Kasumi-1 (cell line): ENCODE measurements around the gene TPCN1.
A peak's percentile ranks its signal among the peaks of the same experiment; 100 is the strongest.
"Not testable (repeated sequence)": the region's sequence is repeated elsewhere in the genome, so short reads cannot be mapped to it uniquely, and the experiment has no call there.

Source experiments
- DNase-seq, 2 experiments: peaks; one replicate each; lab custom pipeline; 2025; lab: John Stamatoyannopoulos, UW

Gene TPCN1

DNA sequence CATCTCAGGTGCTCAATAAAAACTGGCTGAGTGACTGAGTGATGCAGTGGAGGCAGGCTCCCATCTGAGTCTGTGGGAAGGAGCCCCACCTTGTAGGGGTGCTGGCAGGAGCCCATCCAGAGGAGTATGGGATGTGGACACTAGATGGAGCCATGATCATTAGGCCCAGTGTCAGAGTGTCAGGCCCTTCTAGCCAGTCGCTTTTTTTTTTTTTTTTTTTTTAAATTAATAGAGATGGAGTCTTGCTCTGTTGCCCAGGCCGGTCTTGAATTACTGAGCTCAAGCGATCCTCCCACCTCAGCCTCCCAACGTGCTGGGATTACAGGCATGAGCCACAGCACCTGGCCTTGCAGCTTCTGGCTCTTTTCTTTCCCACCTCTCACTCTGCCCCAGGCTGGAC, 24.3 kb upstream of the TPCN1 start:
- DNase-seq: peak; percentile 76 to 79

DNA sequence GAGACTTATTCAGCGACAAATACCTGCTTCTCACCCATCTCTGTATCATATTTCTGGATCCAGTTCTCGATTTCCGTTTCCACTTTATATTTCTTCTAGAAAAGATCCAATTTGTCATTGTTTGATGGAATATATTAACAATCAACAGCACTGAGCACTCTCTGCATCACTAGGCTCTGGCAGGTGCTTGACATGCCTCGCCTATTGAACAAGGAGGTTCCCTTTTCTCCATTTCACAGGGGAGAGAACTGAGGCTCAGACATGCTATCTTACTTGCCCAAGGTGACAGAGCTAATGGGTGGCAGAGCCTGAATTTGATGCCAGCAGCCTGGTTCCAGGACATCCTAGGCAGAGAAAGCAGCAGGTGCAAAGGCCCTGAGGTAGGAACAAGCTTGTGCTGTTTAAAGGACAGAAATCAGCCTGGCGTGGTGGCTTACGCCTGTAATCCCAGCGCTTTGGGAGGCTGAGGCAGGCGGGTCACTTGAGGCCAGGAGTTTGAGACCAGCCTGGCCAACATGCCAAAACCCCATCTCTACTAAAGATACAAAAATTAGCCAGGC, 23.7 kb upstream of the TPCN1 start:
- no peak for DNase-seq

DNA sequence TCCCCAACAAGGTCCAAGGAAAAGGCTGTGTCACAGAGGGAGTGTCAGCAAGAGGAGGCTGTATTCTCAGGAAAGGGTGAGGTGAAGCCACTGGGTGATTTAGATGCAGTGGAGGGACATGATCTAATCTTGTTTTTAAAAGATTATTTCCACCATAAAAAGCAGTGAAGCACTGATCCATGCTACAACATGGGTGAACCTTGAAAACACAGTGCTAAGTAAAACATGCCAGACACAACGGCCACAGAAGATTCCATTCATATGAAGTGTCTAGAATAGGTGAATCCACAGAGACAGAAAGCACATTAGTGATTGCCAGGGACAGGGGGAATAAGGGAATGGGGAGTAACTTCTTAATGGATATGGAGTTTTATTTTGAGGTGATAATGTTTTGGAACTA, 23.0 kb upstream of the TPCN1 start:
- DNase-seq: no peak

DNA sequence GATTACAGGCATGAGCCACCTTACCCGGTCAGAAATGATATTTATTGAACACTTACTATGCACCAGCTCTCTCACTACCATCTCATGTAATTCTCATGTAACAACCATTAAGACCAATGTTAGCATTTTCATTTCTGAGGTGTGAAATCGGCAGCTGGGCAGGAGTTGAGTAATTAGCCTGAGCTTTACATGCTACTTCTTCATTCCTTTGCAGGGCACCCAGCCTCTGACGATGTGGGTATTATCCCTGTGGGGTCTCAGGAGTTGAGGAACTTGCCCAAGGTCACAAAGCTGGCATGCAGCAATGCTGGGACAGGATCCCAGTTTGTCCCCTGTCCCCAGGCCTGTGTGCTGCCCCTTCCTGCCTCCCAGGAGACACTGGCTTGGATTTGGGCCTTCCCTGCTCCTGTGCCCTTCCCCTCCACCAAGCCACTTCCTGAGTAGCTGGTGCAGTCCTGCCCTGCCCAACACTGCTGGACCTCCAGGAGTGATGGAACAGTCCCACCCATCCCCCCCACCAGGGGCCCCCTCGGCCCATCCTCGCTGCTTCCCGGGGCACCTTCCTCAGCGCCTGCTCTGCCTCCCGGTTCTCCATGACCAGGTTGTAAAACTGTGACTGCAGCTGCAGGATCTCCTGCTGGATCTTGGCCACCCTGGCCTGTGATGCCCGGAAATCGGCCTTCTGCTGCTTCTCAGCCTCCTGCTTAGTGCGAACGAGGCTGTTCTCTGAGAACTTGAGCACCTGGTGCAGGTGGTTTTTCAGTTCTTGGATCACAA, 21.1 kb upstream of the TPCN1 start:
- DNase-seq: no peak

DNA sequence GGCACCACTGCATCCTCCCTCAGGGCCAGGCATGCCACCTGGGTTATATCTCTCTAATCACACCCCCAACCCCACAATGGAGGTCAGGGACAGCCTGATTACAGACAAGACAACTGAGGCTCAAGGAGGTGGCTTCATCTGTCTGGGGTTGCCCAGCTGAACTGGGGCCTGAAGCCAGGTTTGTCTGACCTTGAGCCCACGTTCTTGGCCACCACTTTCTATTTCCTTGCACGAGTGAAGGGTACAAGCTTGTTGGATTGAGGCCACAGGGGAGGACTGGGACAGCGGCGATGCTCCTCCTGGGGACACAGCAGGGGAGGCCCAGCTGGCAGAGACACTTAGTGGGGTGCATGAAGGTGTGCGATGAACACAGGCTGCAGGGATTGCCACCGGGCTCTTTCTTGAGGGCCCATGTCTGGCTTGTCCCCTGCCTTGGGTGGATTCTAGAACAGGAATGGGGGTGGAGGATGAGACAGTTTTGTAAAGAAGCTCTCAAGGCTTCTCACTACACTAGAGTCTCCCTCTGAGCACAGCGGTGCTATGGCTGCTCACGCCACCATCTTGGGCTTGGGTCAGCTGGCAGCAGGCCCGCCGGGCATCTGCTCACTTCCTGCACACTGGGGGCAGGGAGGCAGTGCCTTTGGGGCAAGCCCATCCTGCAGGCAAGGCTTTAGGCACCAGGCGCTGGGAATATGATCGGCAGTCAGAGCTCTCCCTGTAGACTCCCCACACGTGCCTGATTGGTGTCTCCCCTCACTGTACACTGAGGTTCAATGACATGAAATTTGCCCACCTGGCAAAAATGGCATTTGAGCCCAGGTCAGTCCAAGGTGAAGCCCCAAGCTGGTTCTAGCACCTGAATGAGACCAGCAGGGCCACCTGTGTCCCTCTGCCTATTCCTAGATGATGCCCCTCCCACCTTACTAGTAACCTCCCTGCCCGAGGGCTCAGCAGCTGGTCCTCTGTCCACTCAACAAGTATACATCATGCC, 19.8 kb upstream of the TPCN1 start:
- no peak for DNase-seq

DNA sequence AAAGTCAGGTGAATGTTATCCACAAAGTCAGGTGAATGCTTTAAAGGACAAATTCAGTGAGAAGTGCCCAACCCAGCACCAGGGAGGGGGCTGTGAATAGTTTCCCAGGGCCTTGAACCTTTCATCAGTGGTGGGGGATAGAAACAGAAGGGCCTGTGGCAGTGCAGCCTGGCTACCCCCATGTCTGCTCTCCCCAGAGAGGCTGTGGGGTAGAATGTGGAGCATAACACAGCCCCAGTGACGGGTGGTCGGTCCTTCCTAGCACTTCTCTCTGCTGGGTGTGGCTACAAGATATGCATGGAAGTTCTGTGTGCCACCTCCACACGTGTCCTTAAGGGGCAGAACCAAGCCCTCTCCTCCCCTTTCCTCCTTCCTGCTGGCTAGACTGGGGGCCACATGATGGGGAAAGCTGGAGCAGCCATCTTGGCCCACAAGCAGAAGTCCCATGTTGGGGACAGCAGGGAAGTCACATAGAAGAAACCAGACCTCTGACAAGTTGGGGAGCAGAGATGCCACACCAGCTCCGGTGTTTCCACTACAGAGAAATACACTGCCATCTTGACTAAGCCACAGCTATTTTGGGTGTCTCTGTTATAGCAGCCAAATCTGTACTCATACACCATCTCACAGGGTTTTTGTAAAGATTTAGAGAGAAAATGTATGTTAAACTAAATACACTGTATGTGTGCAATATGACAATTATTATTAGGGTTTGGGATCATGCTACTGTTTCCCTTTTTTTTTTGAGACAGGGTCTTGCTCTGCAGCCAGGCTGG, 18.8 kb upstream of the TPCN1 start:
- no peak for DNase-seq

DNA sequence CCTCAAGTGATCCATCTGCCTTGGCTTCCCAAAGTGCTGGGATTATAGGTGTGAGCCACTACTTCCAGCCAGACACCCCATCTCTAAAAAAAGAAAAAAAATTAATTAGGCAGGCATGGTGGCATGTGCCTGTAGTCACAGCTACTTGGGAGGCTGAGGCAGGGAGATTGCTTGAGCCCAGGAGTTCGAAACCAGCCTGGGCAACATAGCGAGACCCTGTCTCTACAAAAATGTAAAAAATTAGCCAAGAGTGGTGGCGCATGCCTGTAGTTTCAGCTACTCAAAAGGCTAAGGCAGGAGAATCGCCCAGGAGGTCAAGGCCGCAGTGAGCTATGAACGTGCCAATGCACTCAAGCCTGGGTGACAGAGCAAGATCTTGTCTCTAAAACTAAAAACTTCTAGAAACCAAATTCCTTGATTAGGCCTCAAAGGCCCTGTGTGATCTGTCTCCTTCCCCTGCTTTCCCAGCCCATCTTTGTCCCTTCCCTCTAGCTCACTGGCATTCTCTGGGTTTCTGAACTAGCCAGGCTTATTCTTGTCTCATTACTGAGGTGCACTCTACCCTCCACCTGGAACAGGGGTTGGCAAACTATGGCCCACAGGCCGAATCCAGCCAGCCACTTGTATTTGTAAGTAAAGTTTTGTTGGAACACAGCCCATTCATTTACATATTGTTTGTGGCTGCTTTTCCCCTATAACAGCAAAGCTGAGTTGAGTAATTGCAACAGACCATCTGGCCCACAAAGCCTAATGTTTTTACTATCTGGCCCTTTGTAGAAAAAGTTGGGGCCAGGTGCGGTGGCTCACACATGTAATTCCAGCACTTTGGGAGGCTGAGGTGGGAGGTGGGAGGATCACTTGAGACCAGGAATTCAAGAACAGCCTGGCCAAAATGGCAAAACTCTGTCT, 17.2 kb upstream of the TPCN1 start:
- DNase-seq: no peak

DNA sequence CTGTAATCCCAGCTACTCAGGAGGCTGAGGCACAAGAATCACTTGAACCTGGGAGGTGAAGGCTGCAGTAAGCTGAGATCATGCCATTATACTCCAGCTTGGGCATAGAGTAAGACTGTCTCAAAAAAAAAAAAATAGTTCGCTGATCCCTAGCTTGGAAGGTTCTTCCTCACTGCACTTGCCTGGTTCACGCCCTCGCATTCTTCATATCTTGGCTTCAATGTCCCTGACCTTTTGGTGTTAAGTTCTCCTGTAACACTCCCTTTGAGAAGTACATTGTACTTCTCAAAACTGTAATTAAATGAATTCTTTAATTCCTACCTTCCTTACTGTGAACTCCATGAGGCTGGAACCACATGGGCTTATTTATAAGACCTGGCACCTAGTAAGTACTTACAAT, 16.5 kb upstream of the TPCN1 start:
- no peak for DNase-seq

DNA sequence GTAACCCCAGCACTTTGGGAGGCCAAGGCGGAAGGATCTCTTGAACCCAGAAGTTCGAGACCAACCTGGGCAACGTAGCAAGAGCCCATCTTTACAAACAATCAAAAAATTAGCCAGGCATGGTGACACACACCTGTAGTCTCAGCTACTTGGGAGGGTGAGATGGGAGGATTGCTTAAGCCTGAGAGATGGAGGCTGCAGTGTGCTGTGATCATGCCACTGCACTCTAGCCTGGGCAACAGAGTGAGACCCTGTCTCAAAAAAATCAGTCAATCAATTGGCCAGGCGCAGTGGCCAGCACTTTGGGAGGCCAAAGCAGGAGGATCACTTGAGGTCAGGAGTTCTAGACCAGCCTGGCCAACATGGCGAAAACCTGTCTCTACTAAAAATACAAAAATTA, 14.5 kb upstream of the TPCN1 start:
- DNase-seq: not testable (repeated sequence)

DNA sequence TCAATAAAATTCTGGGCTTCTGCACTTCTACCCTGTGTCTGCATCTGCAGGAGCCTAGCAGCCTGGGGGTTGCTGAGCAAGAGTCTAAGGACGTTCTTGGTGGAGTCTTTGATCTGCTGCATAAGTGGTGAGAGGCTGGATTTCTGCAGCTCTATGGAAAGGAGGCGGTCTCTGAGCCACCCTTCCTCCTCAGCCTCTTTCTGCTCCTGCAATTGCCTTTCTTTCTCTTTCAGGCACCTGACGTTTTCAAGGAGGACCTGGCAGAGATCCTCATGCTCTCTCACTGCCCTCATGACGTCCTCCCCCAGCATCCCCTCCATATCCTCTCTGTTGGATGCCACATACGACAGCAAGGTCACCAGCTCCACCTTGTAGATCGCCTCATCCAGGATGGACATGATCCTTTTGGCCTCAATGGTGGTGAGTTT, 13.6 kb upstream of the TPCN1 start:
- DNase-seq: peak in 1 of 2 experiments; percentile 26

DNA sequence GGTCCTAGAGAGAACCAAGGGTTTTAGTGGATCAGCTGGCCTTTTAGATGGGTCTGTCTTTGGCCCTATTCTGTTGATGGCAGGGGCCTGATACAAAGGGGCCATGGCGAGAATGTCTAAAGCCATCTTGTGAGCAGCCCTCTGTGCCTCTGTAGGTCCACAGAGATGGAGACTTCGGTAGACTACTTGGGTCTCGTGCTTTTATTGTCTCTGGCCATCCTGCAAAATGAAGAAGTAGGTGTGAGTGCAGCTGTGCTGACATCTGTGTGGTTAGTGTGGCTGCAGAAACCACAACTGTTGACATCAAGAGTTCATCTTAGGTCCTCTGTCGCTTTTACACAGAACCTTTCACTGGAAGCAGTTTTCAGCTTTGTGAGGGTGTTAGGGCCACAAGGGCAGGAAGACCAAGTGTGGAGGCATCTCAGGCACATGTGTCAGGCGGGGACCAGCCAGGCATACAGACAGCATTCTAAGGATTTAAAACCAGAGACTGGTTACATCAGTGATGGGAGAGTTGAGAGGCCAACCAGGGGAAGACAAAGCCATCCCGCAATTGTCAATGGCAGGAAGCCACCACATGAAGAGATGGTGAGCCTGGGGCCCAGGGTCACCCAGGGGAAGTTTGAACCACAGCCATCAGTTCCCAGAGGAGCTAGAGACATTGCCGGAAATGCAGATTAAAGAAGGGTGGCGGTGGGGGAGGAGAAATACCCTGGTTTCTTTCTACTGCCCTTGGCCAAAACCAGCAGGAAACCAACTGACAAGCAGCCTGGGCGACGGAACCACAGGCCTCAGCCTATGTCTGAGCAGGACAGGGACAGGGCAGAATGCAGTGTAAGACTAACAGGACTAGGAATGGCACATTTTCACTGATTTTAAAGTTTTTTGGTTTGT, 13.0 kb upstream of the TPCN1 start:
- peak; percentile 92 to 95 for DNase-seq

DNA sequence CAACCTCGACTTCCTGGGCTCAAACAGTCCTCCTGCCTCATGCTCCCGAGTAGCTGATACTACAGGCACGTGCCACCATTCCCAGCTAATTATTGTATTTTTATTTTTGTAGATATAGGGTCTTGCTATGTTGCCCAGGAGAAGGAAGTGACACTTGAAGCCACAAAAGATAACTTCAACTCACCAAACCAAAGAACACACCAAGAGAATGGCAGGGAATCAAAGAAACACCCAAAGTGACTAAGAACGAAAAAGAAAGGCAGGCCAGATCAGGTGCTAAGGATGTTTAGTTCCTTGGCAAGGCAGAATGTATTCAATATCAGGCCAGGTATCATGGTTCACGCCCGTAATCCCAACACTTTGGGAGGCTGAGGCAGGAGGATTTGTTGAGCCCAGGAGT, 10.1 kb upstream of the TPCN1 start:
- DNase-seq: no peak

DNA sequence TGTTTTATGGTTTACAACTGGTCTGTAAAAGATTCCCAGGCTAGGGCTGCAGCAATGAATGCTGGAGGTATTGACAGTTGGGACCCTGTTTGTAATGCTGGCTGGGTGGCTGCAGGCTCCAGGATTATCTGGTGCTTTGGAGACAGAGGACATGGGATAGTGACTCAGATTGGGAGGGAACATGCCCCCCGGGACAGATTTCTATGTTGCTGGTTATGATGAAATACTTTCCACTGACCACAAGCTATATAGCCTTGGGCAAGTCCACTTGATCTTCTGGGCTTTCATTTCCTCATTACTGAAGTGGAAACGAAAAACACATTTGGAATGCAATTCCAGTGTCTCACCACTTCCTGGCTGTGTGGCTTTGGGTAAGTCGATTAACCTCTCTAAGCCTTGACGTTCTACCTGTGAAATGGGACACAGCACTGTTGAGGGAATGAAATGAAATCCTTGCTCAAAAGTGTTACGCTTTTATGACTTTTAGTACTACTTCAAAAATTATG, 6.3 kb upstream of the TPCN1 start:
- peak; percentile 26 to 43 for DNase-seq

DNA sequence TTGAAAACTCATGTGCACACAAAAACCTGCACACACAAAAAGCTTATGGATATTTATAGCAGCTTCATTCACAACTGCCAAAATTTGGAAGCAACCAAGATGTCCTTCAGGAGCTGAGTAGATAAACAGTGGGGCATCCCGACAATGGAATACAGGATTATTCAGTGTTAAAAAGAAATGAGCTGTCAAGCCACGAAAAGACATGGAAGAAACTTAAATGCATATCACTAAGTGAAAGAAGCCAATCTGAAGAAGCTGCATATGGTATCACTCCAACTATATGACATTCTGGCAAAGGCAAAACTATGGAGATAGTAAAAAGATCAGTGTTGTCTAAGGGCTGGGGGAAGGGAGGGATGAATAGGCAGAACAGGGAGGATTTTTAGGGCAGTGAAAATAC, 5.2 kb upstream of the TPCN1 start:
- no peak for DNase-seq

DNA sequence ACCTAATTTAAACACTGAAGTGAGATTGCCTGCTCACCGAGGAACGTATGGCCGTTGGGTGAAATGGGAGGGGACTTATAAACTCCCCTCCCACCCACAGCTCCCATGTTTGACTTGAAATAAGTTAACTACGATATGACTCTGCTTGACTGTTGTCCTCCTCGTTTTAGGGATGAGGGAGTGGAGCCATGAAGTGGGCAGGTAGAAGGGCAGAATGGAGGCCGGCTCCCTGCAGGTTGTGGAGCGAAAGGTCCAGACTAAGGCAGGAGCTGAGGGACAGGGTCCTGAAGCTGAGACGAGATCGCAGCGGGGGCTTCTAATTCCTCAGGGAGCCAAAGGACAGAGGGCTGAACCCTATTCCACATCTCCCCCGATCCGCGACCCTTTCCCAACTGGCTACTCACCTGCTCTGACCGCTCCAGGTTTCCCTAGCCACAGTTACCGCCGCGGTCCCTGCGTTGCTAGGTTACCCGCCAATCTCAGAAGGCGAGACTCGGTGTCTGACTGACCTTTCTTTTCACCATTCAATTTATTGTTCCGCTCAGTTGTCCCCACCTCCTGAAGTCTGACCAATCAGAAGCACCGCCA, 577 bp upstream of the TPCN1 start:
- no peak for DNase-seq

DNA sequence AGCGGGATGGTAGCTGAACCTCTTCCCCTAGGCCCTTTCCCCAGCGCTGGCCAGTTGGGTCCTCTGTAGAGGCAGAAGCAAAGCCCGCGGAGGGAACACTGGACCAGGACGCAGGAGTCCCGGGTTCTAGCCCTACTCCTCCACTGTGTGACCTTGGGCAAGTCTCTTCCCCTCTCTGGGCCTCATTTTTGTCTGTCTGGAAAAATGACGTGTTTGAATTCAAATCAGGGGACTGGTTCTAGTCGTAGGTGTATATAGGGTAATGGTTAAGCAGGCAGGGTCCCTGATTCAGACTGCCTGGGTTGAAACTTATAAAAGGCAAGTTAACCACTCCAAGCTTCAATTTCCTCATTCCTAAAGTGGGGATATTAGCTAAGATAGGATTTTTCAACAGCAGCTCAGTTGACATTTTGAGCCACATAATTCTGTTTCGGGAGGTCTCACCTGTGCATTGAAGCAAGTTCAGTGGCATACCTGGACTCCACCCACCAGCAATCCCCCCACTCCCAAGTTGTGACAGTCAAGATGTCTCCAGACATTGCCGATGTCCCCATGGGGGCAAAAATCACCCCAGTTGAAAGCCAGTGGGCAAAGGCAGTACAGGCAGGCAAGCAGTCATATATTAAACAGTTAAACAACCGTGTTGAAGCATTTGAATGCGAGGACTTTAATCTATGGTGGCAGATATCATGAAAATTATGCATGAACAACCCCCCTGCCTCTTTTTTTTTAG, 899 bp downstream of the TPCN1 start:
- DNase-seq: no peak

DNA sequence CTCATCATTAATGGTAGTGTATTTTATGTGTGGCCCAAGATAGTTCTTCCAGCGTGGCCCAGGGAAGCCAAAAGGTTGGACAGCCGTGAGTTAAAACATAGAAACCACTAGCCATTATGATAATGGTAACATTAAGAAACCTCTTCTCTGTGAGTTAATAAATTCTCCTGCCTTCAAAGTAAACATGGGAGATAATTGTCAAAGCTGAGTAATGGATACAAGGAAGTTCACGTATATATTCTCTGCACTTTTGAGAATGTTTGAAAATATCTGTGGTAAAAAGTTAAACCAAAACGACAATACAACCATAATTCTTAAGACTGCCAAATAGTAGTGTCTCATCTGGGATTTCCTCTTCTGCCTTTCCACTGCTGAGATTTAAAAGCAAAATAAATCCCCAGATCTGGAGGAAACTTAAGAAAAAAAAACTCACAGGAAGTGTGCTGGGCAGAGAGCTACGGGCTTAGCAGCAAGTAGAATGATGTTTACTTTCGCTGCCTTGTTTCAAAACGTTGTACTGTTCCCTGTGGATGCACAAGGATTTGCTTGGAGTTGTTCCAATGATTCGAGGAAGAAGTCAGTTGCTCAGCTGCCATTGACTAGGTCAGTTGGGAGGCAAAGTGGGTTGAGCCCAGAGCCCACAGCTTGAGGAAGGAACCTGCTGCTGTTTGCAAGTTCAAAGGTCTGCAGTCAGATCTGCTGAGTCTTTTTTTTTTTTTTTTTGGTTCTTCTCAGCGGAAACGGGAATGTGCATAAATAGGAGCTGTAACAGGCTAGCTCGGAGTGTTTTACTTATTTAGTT, 1.7 kb downstream of the TPCN1 start:
- no peak for DNase-seq

DNA sequence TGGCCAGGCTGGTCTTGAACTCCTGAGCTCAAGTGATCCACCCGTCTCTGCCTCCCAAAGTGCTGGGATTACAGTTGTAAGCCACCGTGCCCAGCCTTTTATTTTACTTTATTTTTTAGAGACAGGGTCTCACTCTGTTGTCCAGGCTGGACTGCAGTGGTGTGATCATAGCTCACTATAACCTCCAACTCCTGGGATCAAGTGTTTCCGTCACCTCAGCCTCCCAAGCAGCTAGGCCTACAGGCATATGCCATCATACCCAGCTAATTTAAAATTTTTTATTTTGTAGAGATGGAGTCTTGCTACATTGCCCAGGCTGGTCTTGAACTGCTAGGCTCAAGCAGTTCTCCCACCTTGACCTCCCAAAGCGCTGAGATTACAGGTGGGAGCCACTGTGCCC, 3.7 kb downstream of the TPCN1 start:
- no peak for DNase-seq
